PFSK-1 (cell line): ENCODE measurements around the gene CTIF.

ENCODE experiments used
- FOXP2 ChIP-seq: optimal IDR thresholded peaks from 2 replicates; pipeline ENCODE3; 2011; ENCODE audit warnings: borderline replicate concordance, control low read depth, inconsistent platforms; ENCODE audit not compliant: insufficient read depth; ENCODE audit errors: extremely low read length, extremely low read depth
- POLR2AphosphoS5 ChIP-seq: IDR thresholded peaks from 2 replicates; pipeline ENCODE4 v1.6.1; 2012; ENCODE audit warnings: low read depth, mild to moderate bottlenecking, control low read depth, low read length, moderate library complexity
- REST ChIP-seq, 2 experiments: IDR thresholded peaks; 2 replicates each; pipeline versions ENCODE4 v1.6.1 to v1.8.0; 2011 to 2012; ENCODE audit warnings: low read depth in 2 of 2, low read length in 2 of 2, control low read depth in 1 of 2, inconsistent platforms in 1 of 2, mild to moderate bottlenecking in 1 of 2, moderate library complexity in 1 of 2; ENCODE audit not compliant: insufficient read depth in 1 of 2
- SIN3A ChIP-seq: IDR thresholded peaks from 2 replicates; pipeline ENCODE4 v1.6.1; 2012; ENCODE audit warnings: mild to moderate bottlenecking, low read length, moderate library complexity, borderline replicate concordance; ENCODE audit not compliant: insufficient read depth
- TAF1 ChIP-seq: IDR thresholded peaks from 2 replicates; pipeline ENCODE4 v1.6.1; 2012; ENCODE audit warnings: low read length, control low read depth, borderline replicate concordance; ENCODE audit not compliant: insufficient read depth

Gene CTIF

GRCh38 chr18:48796491-48797205 lies 257.8 kb downstream of the CTIF start:
- TF ChIP-seq TAF1 (no peak), SIN3A (no peak), FOXP2 (no peak), REST (IDR thresholded peaks at IDR 0.05; ENCODE audit: insufficient read depth in 1 of 2, low read depth in 2 of 2, low read length in 2 of 2) (no peak), POLR2AphosphoS5 (no peak)

- TF ChIP-seq SIN3A (no peak), POLR2AphosphoS5 (no peak), TAF1 (no peak), FOXP2 (no peak), REST (IDR thresholded peaks at IDR 0.05; ENCODE audit: insufficient read depth in 1 of 2, low read depth in 2 of 2, low read length in 2 of 2) (no peak)
Observed at GRCh38 chr18:48797841-48798255, 259.0 kb downstream of the CTIF start.

GRCh38 chr18:48798334-48799245 lies 259.8 kb downstream of the CTIF start:
- no peak for TF ChIP-seq FOXP2
- no peak for TF ChIP-seq REST (IDR thresholded peaks at IDR 0.05; ENCODE audit: insufficient read depth in 1 of 2, low read depth in 2 of 2, low read length in 2 of 2)
- TF ChIP-seq SIN3A, result no peak
- TF ChIP-seq TAF1, result no peak
- TF ChIP-seq POLR2AphosphoS5, result no peak

- TF ChIP-seq FOXP2 (no peak), SIN3A (no peak), POLR2AphosphoS5 (no peak)
Observed at GRCh38 chr18:48799724-48800315, 261.0 kb downstream of the CTIF start.

- TF ChIP-seq POLR2AphosphoS5, result no peak
- TF ChIP-seq FOXP2, result no peak
- no peak for TF ChIP-seq REST (IDR thresholded peaks at IDR 0.05; ENCODE audit: insufficient read depth in 1 of 2, low read depth in 2 of 2, low read length in 2 of 2)
- no peak for TF ChIP-seq TAF1
- TF ChIP-seq SIN3A, result no peak
Observed at GRCh38 chr18:48800466-48800865, 261.6 kb downstream of the CTIF start.
